A673 (cell line): ENCODE data around the gene TMEM273. TPM values are rescaled to one million over a fixed set of nuclear protein-coding genes. Genes with fewer than 3 reads are reported as not detected.
"Not testable (repeated sequence)": the region's sequence is repeated elsewhere in the genome, so short reads cannot be mapped to it uniquely, and the experiment has no call there.

Source experiments
- BruUV-seq: library from RNA; stranded (reverse); fragments of 400-500 nt; replicated peaks from 2 replicates; lab custom pipeline; 2021; lab: Mats Ljungman, UMichigan
- CTCF ChIA-PET: fragments of 300-600 bp; sonication (Branson Sonifier 250); formaldehyde crosslinking; loops from one replicate; lab custom pipeline; 2022; ENCODE audit warnings: antibody characterized with exemption; lab: Charles Lee
- POLR2A ChIA-PET: fragments of 300-600 bp; sonication (Branson Sonifier 250); formaldehyde crosslinking; loops from one replicate; lab custom pipeline; 2022; ENCODE audit warnings: antibody characterized with exemption; ENCODE audit not compliant: low non-redundant PET; lab: Charles Lee
- DNase-seq: peaks from one replicate; pipeline ENCODE4 v3.0.0-alpha.2; 2015; ENCODE audit warnings: low spot score
- H3K27ac ChIP-seq: fragments of 200-600 bp; sonication (generic); 2 replicates; pipeline ENCODE4 v1.5.1; 2016; ENCODE audit warnings: mixed run types, low read depth, mild to moderate bottlenecking, mixed read lengths, antibody characterized with exemption, low read length; ENCODE audit not compliant: poor library complexity, severe bottlenecking
- H3K27me3 ChIP-seq: fragments of 200-600 bp; sonication (generic); replicated peaks from 2 replicates; pipeline ENCODE4 v1.6.1; 2017; ENCODE audit warnings: mixed run types, low read depth, mild to moderate bottlenecking, mixed read lengths, antibody characterized with exemption, low read length; ENCODE audit not compliant: insufficient read depth, poor library complexity
- H3K36me3 ChIP-seq: fragments of 200-600 bp; sonication (generic); 2 replicates; pipeline ENCODE4 v1.6.1; 2016; ENCODE audit warnings: mixed run types, mild to moderate bottlenecking, mixed read lengths, antibody characterized with exemption, low read length; ENCODE audit not compliant: insufficient read depth, poor library complexity, severe bottlenecking
- H3K4me1 ChIP-seq: fragments of 200-600 bp; sonication (generic); 2 replicates; pipeline ENCODE4 v1.6.1; 2017; ENCODE audit warnings: mixed run types, mild to moderate bottlenecking, mixed read lengths, antibody characterized with exemption, low read length; ENCODE audit not compliant: insufficient read depth, poor library complexity, severe bottlenecking
- H3K4me3 ChIP-seq: fragments of 200-600 bp; sonication (generic); 2 replicates; pipeline ENCODE4 v1.5.1; 2016; ENCODE audit warnings: low read depth, mixed run types, mild to moderate bottlenecking, mixed read lengths, low read length; ENCODE audit not compliant: poor library complexity, severe bottlenecking
- H3K9me3 ChIP-seq: fragments of 200-600 bp; sonication (generic); 2 replicates; pipeline ENCODE4 v1.6.1; 2016; ENCODE audit warnings: mixed run types, low read depth, mild to moderate bottlenecking, mixed read lengths, antibody characterized with exemption, low read length; ENCODE audit not compliant: poor library complexity, severe bottlenecking
- CTCF ChIP-seq: fragments of 300-800, 200-600 bp; sonication (generic); conservative IDR thresholded peaks from 2 replicates; pipeline ENCODE4 v1.5.1; 2017; ENCODE audit warnings: low read depth, mild to moderate bottlenecking, antibody characterized with exemption, low read length, moderate library complexity, mixed read lengths
- EZH2 ChIP-seq: fragments of 200-600 bp; sonication (generic); IDR thresholded peaks from 2 replicates; pipeline ENCODE4 v1.6.1; 2017; ENCODE audit warnings: borderline replicate concordance, low read depth, mild to moderate bottlenecking, mixed read lengths, antibody characterized with exemption, low read length; ENCODE audit not compliant: poor library complexity, severe bottlenecking
- intact Hi-C: fragments of 100-400 bp; cut with micrococcal nuclease; formaldehyde crosslinking; loops from one replicate; pipeline ENCODE4 v1.10.0; 2022; ENCODE audit not compliant: unreplicated experiment
- total RNA-seq: library from RNA; stranded (reverse); gene quantifications from 2 replicates; pipeline ENCODE4 v1.2.3, GENCODE V29; 2021

TMEM273 gene
- total RNA-seq, 1 experiment from 2014 or later: not detected

DNA sequence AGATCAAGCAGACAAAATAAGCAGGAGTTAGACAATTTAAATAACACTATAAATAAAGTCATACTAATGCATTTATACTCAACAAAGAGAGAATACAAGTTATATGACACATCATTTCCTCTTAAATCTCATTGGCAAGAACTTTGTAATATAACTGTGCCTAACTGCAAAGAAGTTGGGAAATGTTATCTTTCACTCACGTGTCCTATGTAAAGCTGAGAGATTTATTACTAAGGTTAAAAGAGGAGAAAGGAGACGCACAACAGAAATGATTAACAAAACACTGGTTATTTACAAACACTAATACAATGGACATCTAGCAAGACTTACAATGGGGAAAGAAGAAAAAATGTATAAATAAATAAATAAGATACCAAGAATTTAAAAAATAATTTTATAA, 12.7 kb upstream of the TMEM273 start:
- intact Hi-C loops: no loop called here
- TF ChIP-seq EZH2: no peak
- no peak for TF ChIP-seq CTCF
- Histone ChIP-seq H3K36me3 (no peaks in the 10 kb centered on the region), H3K27ac (no peak overlapping the region), H3K27me3 (peaks cover 30% of the 10 kb centered on the region), H3K9me3 (no peaks in the 10 kb centered on the region), H3K4me3 (no peak overlapping the region), H3K4me1 (no peaks in the 10 kb centered on the region)
- BruUV-seq: no TSS peak
- DNase-seq: no peak
- CTCF ChIA-PET: no interaction called here
- POLR2A ChIA-PET: no interaction called here

- no TSS peak for BruUV-seq
- Histone ChIP-seq H3K4me3 (no peak overlapping the region), H3K27ac (no peak overlapping the region), H3K4me1 (no peaks in the 10 kb centered on the region), H3K9me3 (no peaks in the 10 kb centered on the region), H3K27me3 (peaks cover 11% of the 10 kb centered on the region), H3K36me3 (no peaks in the 10 kb centered on the region)
- no peak for DNase-seq
- intact Hi-C loops: no loop called here
- ChIA-PET POLR2A (no interaction called here), CTCF (no interaction called here)
- TF ChIP-seq EZH2 (no peak), CTCF (no peak)
These were observed 9.0 kb upstream of the TMEM273 start for GRCh38 chr10:49197171-49197570.

DNA sequence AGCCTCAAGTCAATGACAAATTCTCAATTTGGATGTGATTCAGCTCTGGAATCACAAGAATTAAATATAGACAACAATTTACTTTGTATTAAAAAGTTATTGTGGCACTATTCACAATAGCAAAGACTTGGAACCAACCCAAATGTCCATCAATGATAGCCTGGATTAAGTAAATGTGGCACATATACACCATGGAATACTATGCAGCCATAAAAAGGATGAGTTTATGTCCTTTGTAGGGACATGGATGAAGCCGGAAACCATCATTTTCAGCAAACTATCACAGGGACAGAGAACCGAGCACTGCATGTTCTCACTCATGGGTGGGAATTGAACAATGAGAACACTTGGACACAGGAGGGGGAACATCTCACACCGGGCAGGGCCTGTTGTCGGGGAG, 7.7 kb upstream of the TMEM273 start:
- DNase-seq, BruUV-seq, H3K27ac ChIP-seq, H3K4me3 ChIP-seq, H3K4me1 ChIP-seq, H3K9me3 ChIP-seq, CTCF ChIA-PET, intact Hi-C loops, POLR2A ChIA-PET, H3K36me3 ChIP-seq: not testable (repeated sequence)
- H3K27me3 ChIP-seq: peaks cover 11% of the 10 kb centered on the region

DNA sequence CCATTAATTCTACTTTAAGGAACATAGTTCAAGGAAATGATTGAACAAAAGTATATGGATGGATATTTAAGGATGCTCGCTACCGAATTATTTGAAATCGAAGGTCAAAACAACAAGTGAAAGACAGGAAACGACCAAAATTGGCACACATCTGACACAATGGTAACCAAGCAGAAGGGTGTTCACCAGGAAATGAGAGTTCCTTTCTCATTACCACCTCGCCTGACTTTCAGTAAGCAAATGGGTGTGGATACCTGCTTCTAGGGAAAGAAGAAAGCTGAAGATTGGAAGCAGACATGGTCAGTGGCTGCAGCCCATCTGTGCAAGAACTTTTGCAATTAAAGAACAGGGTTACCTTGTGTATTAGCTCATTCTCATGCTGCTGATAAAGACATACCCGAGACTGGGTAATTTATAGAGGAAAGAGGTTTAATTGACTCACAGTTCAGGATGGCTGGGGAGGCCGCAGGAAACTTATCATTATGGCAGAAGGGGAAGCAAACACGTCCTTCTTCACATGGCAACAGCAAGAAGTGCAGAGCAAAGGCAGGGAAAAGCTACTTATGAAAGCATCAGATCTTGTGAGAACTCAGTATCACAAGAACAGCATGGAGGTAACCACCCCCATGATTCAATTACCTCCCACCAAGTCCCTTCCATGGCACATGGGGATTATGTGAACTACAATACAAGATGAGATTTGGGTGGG, 6.2 kb upstream of the TMEM273 start:
- CTCF ChIA-PET: no interaction called here
- BruUV-seq: no TSS peak
- intact Hi-C loops: no loop called here

More for the DNA sequence above, 6.2 kb upstream of the TMEM273 start:
- no peaks in the 10 kb centered on the region for H3K4me1 ChIP-seq
- POLR2A ChIA-PET: no interaction called here
- no peaks in the 10 kb centered on the region for H3K36me3 ChIP-seq
- H3K4me3 ChIP-seq: no peak overlapping the region
- no peaks in the 10 kb centered on the region for H3K9me3 ChIP-seq
- no peak for DNase-seq
- peaks cover 3% of the 10 kb centered on the region for H3K27me3 ChIP-seq
- TF ChIP-seq CTCF: no peak
- TF ChIP-seq EZH2: no peak
- H3K27ac ChIP-seq: no peak overlapping the region
